MM.1S (cell line): ENCODE measurements around the gene GJB6.

Source experiments
- DNase-seq: peaks from one replicate; pipeline ENCODE4 v3.0.0-alpha.2; 2015
- H2AFZ ChIP-seq: fragments of 300-600 bp; sonication (generic); 2 replicates; pipeline ENCODE4 v1.6.0; 2016; ENCODE audit warnings: antibody characterized with exemption, low read length
- H3F3A ChIP-seq: fragments of 300-600 bp; sonication (generic); 2 replicates; pipeline ENCODE4 v1.6.1; 2016; ENCODE audit warnings: mild to moderate bottlenecking, antibody characterized with exemption, low read length, moderate library complexity, mixed read lengths; ENCODE audit not compliant: insufficient read depth
- H3K27ac ChIP-seq: fragments of 300-600 bp; sonication (generic); 2 replicates; pipeline ENCODE4 v1.5.1; 2016; ENCODE audit warnings: mild to moderate bottlenecking, low read length
- H3K27me3 ChIP-seq: fragments of 300-600 bp; sonication (generic); replicated peaks from 2 replicates; pipeline ENCODE4 v1.6.0; 2016; ENCODE audit warnings: low read length; ENCODE audit not compliant: insufficient read depth
- H3K36me3 ChIP-seq: fragments of 300-600 bp; sonication (generic); replicated peaks from 2 replicates; pipeline ENCODE4 v1.6.1; 2016; ENCODE audit warnings: mild to moderate bottlenecking, low read length, mixed read lengths; ENCODE audit not compliant: insufficient read depth
- H3K4me1 ChIP-seq: fragments of 300-600 bp; sonication (generic); 2 replicates; pipeline ENCODE4 v1.6.1; 2016; ENCODE audit warnings: low read length, mixed read lengths
- H3K4me2 ChIP-seq: fragments of 300-600 bp; sonication (generic); 2 replicates; pipeline ENCODE4 v1.6.0; 2016; ENCODE audit warnings: low read depth, low read length
- H3K4me3 ChIP-seq: fragments of 300-600 bp; sonication (generic); 2 replicates; pipeline ENCODE4 v1.5.1; 2016; ENCODE audit warnings: low read length, mixed read lengths
- H3K79me2 ChIP-seq: fragments of 300-600 bp; sonication (generic); 2 replicates; pipeline ENCODE4 v1.6.1; 2016; ENCODE audit warnings: mixed run types, low read length, mixed read lengths
- H3K9ac ChIP-seq: fragments of 300-600 bp; sonication (generic); 2 replicates; pipeline ENCODE4 v1.6.1; 2016; ENCODE audit warnings: low read length, mixed read lengths
- H3K9me2 ChIP-seq: fragments of 300-600 bp; sonication (generic); replicated peaks from 2 replicates; pipeline ENCODE4 v1.6.1; 2016; ENCODE audit warnings: mild to moderate bottlenecking, low read length, mixed read lengths; ENCODE audit not compliant: insufficient read depth
- H3K9me3 ChIP-seq: fragments of 300-600 bp; sonication (generic); replicated peaks from 2 replicates; pipeline ENCODE4 v1.6.1; 2016; ENCODE audit warnings: mild to moderate bottlenecking, low read length, mixed read lengths; ENCODE audit not compliant: insufficient read depth
- H4K20me1 ChIP-seq: fragments of 300-600 bp; sonication (generic); 2 replicates; pipeline ENCODE4 v1.6.1; 2016; ENCODE audit warnings: mild to moderate bottlenecking, low read length, moderate library complexity, mixed read lengths; ENCODE audit not compliant: insufficient read depth
- CTCF ChIP-seq: fragments of 300-600 bp; sonication (generic); IDR thresholded peaks from 2 replicates; pipeline ENCODE4 v1.5.1; 2016; ENCODE audit warnings: antibody characterized with exemption, low read length, mixed read lengths
- EZH2 ChIP-seq: fragments of 300-600 bp; sonication (generic); optimal IDR thresholded peaks from 2 replicates; pipeline ENCODE3; 2017; ENCODE audit warnings: low read depth, mild to moderate bottlenecking, antibody characterized with exemption, low read length, mixed read lengths
- EZH2phosphoT487 ChIP-seq: fragments of 300-600 bp; sonication (generic); IDR thresholded peaks from 2 replicates; pipeline ENCODE4 v1.6.1; 2018; ENCODE audit warnings: antibody characterized with exemption, low read length

Gene GJB6

GRCh38 chr13:20193162-20193906 lies 38.8 kb downstream of the GJB6 start:
- H2AFZ ChIP-seq: peak overlapping the region; percentile 72
- H3K27ac ChIP-seq: no peak overlapping the region
- H4K20me1 ChIP-seq: no peaks in the 10 kb centered on the region
- H3K9me2 ChIP-seq: no peaks in the 10 kb centered on the region
- no peaks in the 10 kb centered on the region; the same call in 1 of the 2 replicates for H3K27me3 ChIP-seq
- no peaks in the 10 kb centered on the region for H3K36me3 ChIP-seq
- peak overlapping the region; percentile 64 for H3K4me3 ChIP-seq
- no peaks in the 10 kb centered on the region for H3K9me3 ChIP-seq
- DNase-seq: no peak
- no peak for TF ChIP-seq EZH2phosphoT487
- TF ChIP-seq CTCF: no peak
- TF ChIP-seq EZH2: no peak
- peaks cover 24% of the 10 kb centered on the region for H3K79me2 ChIP-seq
- H3K4me2 ChIP-seq: peak overlapping the region; percentile 85
- H3K9ac ChIP-seq: peak overlapping the region; percentile 72; the same call in 1 of the 2 replicates
- H3K4me1 ChIP-seq: 0 out of 2 replicates have a peak, but pooled peaks cover 5% of the 10 kb centered on the region
- H3F3A ChIP-seq: no peaks in the 10 kb centered on the region

DNA sequence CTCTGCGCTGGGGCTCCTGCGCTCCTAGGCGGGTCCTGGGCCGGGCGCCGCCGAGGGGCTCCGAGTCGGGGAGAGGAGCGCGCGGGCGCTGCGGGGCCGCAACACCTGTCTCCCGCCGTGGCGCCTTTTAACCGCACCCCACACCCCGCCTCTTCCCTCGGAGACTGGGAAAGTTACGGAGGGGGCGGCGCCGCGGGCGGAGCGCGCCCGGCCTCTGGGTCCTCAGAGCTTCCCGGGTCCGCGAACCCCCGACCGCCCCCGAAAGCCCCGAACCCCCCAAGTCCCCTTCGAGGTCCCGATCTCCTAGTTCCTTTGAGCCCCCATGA lies 39.3 kb downstream of the GJB6 start, which contains the start of gene GJB2:
GJB2 (minus strand) TSS at position 103 of the 326 bp plus-strand sequence. CDS start 3,357 bp downstream, outside the sequence.
- 0 out of 2 replicates have a peak, but pooled peaks cover 5% of the 10 kb centered on the region for H3K4me1 ChIP-seq
- peak within 1 kb of the TSS; percentile 85 for H3K4me2 ChIP-seq
- peaks cover 24% of the 10 kb centered on the region for H3K79me2 ChIP-seq
- H4K20me1 ChIP-seq: no peaks in the 10 kb centered on the region
- no peaks in the 10 kb centered on the region for H3K36me3 ChIP-seq
- TF ChIP-seq EZH2phosphoT487: no peak
- TF ChIP-seq CTCF: no peak
- TF ChIP-seq EZH2: no peak
- peak within 1 kb of the TSS; percentile 72 for H2AFZ ChIP-seq
- no peaks in the 10 kb centered on the region for H3K9me2 ChIP-seq
- peak within 1 kb of the TSS; percentile 66; the same call in 1 of the 2 replicates for H3K27ac ChIP-seq
- peak; percentile 29 for DNase-seq
- H3K9ac ChIP-seq: peak within 1 kb of the TSS; percentile 72
- H3K27me3 ChIP-seq: no peaks in the 10 kb centered on the region; the same call in 1 of the 2 replicates
- H3K9me3 ChIP-seq: no peaks in the 10 kb centered on the region
- peak within 1 kb of the TSS; percentile 64 for H3K4me3 ChIP-seq
- no peaks in the 10 kb centered on the region for H3F3A ChIP-seq

GRCh38 chr13:20192158-20192835 lies 39.8 kb downstream of the GJB6 start:
- peak overlapping the region; percentile 64 for H3K4me3 ChIP-seq
- H3K27me3 ChIP-seq: no peaks in the 10 kb centered on the region; the same call in 1 of the 2 replicates
- H4K20me1 ChIP-seq: no peaks in the 10 kb centered on the region
- H3K9ac ChIP-seq: peak overlapping the region; percentile 72
- peak; percentile 40 for DNase-seq
- TF ChIP-seq EZH2: no peak
- no peak for TF ChIP-seq EZH2phosphoT487
- no peak for TF ChIP-seq CTCF
- no peaks in the 10 kb centered on the region for H3K9me2 ChIP-seq
- 0 out of 2 replicates have a peak, but pooled peaks cover 5% of the 10 kb centered on the region for H3K4me1 ChIP-seq
- peak overlapping the region; percentile 72 for H3K4me2 ChIP-seq
- H3F3A ChIP-seq: no peaks in the 10 kb centered on the region
- H3K27ac ChIP-seq: peak overlapping the region; percentile 66; the same call in 1 of the 2 replicates
- peaks cover 24% of the 10 kb centered on the region for H3K79me2 ChIP-seq
- no peaks in the 10 kb centered on the region for H3K9me3 ChIP-seq
- 0 out of 2 replicates have a peak overlapping the region, but pooled peaks have one; percentile 35 for H2AFZ ChIP-seq
- H3K36me3 ChIP-seq: no peaks in the 10 kb centered on the region
